Ovary (tissue), 3 donors: ENCODE measurements around the gene GAL3ST2.

Source experiments
- EP300 ChIP-seq: sonication (generic); formaldehyde crosslinking; IDR thresholded peaks from one replicate; pipeline ENCODE4 v1.6.1; 2017; ENCODE audit warnings: antibody characterized with exemption
- TF ChIP-seq, protein P1 (sequence below), 3 donors: fragments of 450-650 bp in 2 of 3; fragments of 200-600 bp in 1 of 3; IDR thresholded peaks; one replicate each; pipeline versions ENCODE4 v1.5.1 to v1.8.0; 2016 to 2022; ENCODE audit warnings: antibody characterized with exemption in 3 of 3, mild to moderate bottlenecking in 1 of 3
- donor health status: DM: no; HTN: no; CAD: no.

DNA sequence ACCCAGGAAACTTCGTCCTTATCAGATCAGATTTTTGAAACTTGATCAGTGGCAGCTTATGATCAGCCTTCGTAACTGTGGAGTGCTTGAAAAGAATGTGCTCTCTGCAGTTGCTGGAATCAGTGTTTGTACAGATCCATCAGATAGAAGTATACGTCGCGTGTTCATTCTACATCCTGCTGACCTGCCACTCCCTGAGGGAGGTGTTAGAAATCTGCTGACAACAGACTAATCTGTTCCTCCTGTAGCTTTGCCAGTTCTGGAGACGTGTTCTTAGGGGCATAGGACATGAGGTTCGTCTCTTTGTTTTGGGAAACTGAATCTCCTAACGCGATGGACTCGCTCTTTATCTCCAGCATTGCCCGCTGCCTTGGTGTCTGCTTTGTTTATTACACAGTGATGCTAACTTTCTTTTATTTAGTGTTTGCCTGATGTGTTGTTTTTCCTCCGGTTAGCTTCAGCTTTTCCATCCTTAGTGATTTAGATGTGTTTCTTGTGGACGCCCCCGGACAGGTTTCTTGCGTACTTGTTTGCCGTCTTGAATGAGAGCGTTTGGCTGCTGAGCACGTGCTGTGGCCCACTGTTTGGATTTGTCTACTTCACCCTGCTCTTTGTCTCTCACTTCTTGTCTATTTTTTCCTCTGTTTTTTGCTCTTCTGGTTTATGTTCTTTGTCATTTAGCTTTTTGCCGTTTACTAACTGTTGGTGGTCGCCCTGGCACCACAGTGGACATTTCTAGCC lies 17.4 kb upstream of the GAL3ST2 start:
- TF ChIP-seq, protein P1, sequence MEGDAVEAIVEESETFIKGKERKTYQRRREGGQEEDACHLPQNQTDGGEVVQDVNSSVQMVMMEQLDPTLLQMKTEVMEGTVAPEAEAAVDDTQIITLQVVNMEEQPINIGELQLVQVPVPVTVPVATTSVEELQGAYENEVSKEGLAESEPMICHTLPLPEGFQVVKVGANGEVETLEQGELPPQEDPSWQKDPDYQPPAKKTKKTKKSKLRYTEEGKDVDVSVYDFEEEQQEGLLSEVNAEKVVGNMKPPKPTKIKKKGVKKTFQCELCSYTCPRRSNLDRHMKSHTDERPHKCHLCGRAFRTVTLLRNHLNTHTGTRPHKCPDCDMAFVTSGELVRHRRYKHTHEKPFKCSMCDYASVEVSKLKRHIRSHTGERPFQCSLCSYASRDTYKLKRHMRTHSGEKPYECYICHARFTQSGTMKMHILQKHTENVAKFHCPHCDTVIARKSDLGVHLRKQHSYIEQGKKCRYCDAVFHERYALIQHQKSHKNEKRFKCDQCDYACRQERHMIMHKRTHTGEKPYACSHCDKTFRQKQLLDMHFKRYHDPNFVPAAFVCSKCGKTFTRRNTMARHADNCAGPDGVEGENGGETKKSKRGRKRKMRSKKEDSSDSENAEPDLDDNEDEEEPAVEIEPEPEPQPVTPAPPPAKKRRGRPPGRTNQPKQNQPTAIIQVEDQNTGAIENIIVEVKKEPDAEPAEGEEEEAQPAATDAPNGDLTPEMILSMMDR (IDR thresholded peaks at IDR 0.05), result no peak
- no peak for TF ChIP-seq EP300
